Panc1 (cell line): ENCODE data around the gene DEAF1. TPM values are rescaled to one million over a fixed set of nuclear protein-coding genes. Genes with fewer than 3 reads are reported as not detected.

Experiments
- ATAC-seq: fragments of 200-7000 bp; cut with Tn5 transposase; 2 replicates; pipeline ENCODE4 v1.9.1; 2020; ENCODE audit warnings: mild to moderate bottlenecking, moderate library complexity
- BruUV-seq: library from RNA; stranded (reverse); fragments of 400-500 nt; replicated peaks from 2 replicates; lab custom pipeline; 2021; lab: Mats Ljungman, UMichigan
- CTCF ChIA-PET: fragments of 300-600 bp; sonication (Branson Sonifier 250); formaldehyde crosslinking; loops from one replicate; lab custom pipeline; 2022; ENCODE audit warnings: antibody characterized with exemption; lab: Charles Lee
- POLR2A ChIA-PET: fragments of 300-600 bp; sonication (Branson Sonifier 250); formaldehyde crosslinking; loops from one replicate; lab custom pipeline; 2022; ENCODE audit warnings: antibody characterized with exemption; lab: Charles Lee
- DNase-seq: peaks from one replicate; pipeline ENCODE4 v3.0.0-alpha.2; 2010; ENCODE audit warnings: low read depth, low spot score
- H3K27ac ChIP-seq: 2 replicates; pipeline ENCODE4 v1.5.1; 2011; ENCODE audit warnings: mild to moderate bottlenecking, low read length, inconsistent platforms
- H3K27me3 ChIP-seq: fragments of 200-500 bp; sonication (Bioruptor generic); 2 replicates; pipeline ENCODE4 v1.6.0; 2014; ENCODE audit warnings: low read length, inconsistent platforms; ENCODE audit not compliant: control insufficient read depth, insufficient read depth
- H3K36me3 ChIP-seq: fragments of 200-500 bp; sonication (Bioruptor generic); 2 replicates; pipeline ENCODE4 v1.5.1; 2014; ENCODE audit warnings: inconsistent platforms, mild to moderate bottlenecking, low read length, moderate library complexity; ENCODE audit not compliant: control insufficient read depth, insufficient read depth
- H3K4me1 ChIP-seq: 2 replicates; pipeline ENCODE4 v1.5.1; 2011; ENCODE audit warnings: inconsistent platforms, mild to moderate bottlenecking, low read length, moderate library complexity; ENCODE audit not compliant: control insufficient read depth, insufficient read depth
- H3K4me3 ChIP-seq, 2 experiments: 2 replicates each; pipeline ENCODE4 v1.5.1; 2011 to 2012; ENCODE audit warnings: low read depth in 2 of 2, low read length in 2 of 2, mild to moderate bottlenecking in 2 of 2, inconsistent platforms in 1 of 2, moderate library complexity in 1 of 2
- H3K9me3 ChIP-seq: fragments of 200-500 bp; sonication (Bioruptor generic); 2 replicates; pipeline ENCODE4 v1.5.1; 2014; ENCODE audit warnings: low read depth, mild to moderate bottlenecking, inconsistent platforms, low read length, moderate library complexity; ENCODE audit not compliant: control insufficient read depth, insufficient read depth
- POLR2AphosphoS5 ChIP-seq: IDR thresholded peaks from 2 replicates; pipeline ENCODE4 v1.6.1; 2012; ENCODE audit warnings: mild to moderate bottlenecking, low read depth, low read length, moderate library complexity
- SIN3A ChIP-seq: IDR thresholded peaks from 2 replicates; pipeline ENCODE4 v1.6.1; 2012; ENCODE audit warnings: low read depth, mild to moderate bottlenecking, low read length, moderate library complexity, borderline replicate concordance; ENCODE audit not compliant: insufficient read depth
- TCF7L2 ChIP-seq: IDR thresholded peaks from 2 replicates; pipeline ENCODE4 v1.6.1; 2011; ENCODE audit warnings: mild to moderate bottlenecking, low read depth, low read length, inconsistent platforms
- in situ Hi-C: cut with HindIII; loops from 2 replicates; pipeline ENCODE4 v1.10.0; 2016; ENCODE audit warnings: low sequenced_read_pairs, low pct_unique_long_range_greater_than_20kb
- intact Hi-C: fragments of 100-400 bp; cut with micrococcal nuclease; formaldehyde crosslinking; loops from one replicate; pipeline ENCODE4 v1.10.0; 2022; ENCODE audit not compliant: unreplicated experiment
- total RNA-seq: library from RNA; stranded (reverse); gene quantifications from one replicate; pipeline ENCODE4 v1.2.1, GENCODE V29; 2021; ENCODE audit not compliant: unreplicated experiment
- TF ChIP-seq, protein P1 (sequence below), 2 experiments: IDR thresholded peaks; 2 replicates each; pipeline ENCODE4 v1.6.1; 2011 to 2012; ENCODE audit warnings: low read depth in 2 of 2, control low read depth in 1 of 2, low read length in 1 of 2, mild to moderate bottlenecking in 1 of 2, moderate library complexity in 1 of 2; ENCODE audit not compliant: insufficient read depth in 1 of 2
- TF ChIP-seq, protein P2 (sequence below): fragments of 450-650 bp; IDR thresholded peaks from 2 replicates; pipeline ENCODE4 v1.5.1; 2017; ENCODE audit warnings: mild to moderate bottlenecking

Gene DEAF1
- total RNA-seq, 1 experiment from 2014 or later, result 105 TPM

DNA sequence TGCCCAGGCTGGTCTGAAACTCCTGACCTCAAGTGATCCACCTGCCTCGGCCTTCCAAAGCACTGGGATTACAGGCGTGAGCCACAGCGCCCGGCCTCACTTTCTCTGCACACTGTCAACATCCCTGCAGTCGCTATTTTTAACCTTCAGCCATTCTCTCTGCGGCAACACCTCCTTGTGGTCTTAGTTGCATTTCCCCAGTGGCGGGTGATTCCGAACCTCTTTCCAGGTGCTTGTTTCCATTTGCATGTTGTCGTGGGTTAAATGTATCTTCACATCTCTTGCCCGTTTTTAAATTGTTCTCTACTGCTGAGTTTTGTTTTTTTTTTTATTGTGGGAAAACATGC lies 65.8 kb downstream of the DEAF1 start:
- BruUV-seq, result no TSS peak
- Histone ChIP-seq H3K27me3 (no peaks in the 10 kb centered on the region), H3K4me1 (peaks cover 11% of the 10 kb centered on the region), H3K4me3 (no peak overlapping the region), H3K27ac (no peak overlapping the region; the same call in 1 of the 2 replicates), H3K36me3 (no peaks in the 10 kb centered on the region), H3K9me3 (no peaks in the 10 kb centered on the region)
- intact Hi-C loops, result no loop called here
- ATAC-seq, result no peak
- TF ChIP-seq, protein P1, sequence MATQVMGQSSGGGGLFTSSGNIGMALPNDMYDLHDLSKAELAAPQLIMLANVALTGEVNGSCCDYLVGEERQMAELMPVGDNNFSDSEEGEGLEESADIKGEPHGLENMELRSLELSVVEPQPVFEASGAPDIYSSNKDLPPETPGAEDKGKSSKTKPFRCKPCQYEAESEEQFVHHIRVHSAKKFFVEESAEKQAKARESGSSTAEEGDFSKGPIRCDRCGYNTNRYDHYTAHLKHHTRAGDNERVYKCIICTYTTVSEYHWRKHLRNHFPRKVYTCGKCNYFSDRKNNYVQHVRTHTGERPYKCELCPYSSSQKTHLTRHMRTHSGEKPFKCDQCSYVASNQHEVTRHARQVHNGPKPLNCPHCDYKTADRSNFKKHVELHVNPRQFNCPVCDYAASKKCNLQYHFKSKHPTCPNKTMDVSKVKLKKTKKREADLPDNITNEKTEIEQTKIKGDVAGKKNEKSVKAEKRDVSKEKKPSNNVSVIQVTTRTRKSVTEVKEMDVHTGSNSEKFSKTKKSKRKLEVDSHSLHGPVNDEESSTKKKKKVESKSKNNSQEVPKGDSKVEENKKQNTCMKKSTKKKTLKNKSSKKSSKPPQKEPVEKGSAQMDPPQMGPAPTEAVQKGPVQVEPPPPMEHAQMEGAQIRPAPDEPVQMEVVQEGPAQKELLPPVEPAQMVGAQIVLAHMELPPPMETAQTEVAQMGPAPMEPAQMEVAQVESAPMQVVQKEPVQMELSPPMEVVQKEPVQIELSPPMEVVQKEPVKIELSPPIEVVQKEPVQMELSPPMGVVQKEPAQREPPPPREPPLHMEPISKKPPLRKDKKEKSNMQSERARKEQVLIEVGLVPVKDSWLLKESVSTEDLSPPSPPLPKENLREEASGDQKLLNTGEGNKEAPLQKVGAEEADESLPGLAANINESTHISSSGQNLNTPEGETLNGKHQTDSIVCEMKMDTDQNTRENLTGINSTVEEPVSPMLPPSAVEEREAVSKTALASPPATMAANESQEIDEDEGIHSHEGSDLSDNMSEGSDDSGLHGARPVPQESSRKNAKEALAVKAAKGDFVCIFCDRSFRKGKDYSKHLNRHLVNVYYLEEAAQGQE (IDR thresholded peaks at IDR 0.05; ENCODE audit: insufficient read depth in 1 of 2, low read depth in 2 of 2, low read length in 1 of 2), result no peak
- TF ChIP-seq, protein P2, sequence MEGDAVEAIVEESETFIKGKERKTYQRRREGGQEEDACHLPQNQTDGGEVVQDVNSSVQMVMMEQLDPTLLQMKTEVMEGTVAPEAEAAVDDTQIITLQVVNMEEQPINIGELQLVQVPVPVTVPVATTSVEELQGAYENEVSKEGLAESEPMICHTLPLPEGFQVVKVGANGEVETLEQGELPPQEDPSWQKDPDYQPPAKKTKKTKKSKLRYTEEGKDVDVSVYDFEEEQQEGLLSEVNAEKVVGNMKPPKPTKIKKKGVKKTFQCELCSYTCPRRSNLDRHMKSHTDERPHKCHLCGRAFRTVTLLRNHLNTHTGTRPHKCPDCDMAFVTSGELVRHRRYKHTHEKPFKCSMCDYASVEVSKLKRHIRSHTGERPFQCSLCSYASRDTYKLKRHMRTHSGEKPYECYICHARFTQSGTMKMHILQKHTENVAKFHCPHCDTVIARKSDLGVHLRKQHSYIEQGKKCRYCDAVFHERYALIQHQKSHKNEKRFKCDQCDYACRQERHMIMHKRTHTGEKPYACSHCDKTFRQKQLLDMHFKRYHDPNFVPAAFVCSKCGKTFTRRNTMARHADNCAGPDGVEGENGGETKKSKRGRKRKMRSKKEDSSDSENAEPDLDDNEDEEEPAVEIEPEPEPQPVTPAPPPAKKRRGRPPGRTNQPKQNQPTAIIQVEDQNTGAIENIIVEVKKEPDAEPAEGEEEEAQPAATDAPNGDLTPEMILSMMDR, result no peak
- TF ChIP-seq SIN3A (no peak), POLR2AphosphoS5 (no peak), TCF7L2 (no peak)
- no peak for DNase-seq
- in situ Hi-C loops, result no loop called here
- POLR2A ChIA-PET, result no interaction called here
- CTCF ChIA-PET, result no interaction called here

DNA sequence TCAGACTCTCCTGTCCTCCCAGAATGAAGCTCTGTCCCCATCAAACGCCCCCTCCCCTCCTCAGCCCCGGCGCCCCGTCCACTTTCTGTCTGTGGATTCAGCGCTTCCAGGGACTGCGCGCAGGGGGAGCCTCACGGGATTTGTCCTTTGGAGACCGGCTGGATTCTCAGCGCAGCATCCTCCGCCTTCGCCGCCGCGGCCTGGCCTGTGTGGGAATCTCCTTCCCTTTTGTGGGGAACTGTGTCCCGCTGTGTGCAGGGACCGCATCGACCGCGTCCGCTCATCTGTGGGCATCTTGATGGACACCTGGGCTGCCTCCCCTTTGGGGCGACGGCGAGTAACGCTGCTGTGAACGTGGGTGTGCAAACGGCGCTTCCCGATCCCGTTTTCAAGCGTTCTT lies 67.0 kb downstream of the DEAF1 start:
- no TSS peak for BruUV-seq
- ChIA-PET POLR2A (no interaction called here), CTCF (no interaction called here)
- no peaks in the 10 kb centered on the region for H3K36me3 ChIP-seq
- ATAC-seq (peak; percentile 7), DNase-seq (no peak)
- in situ Hi-C loops (no loop called here), intact Hi-C loops (no loop called here)
- H3K27me3 ChIP-seq, result no peaks in the 10 kb centered on the region
- H3K27ac ChIP-seq, result peak overlapping the region; percentile 31; the same call in 1 of the 2 replicates
- no peaks in the 10 kb centered on the region for H3K9me3 ChIP-seq
- H3K4me1 ChIP-seq, result peaks cover 11% of the 10 kb centered on the region
- TF ChIP-seq, protein P1 (IDR thresholded peaks at IDR 0.05; ENCODE audit: insufficient read depth in 1 of 2, low read depth in 2 of 2, low read length in 1 of 2), result no peak
- TF ChIP-seq TCF7L2, result no peak
- H3K4me3 ChIP-seq, result no peak overlapping the region
